H1 (cell line): ENCODE data around the gene UCP2. TPM values are rescaled to one million over a fixed set of nuclear protein-coding genes. Genes with fewer than 3 reads are reported as not detected.

ENCODE experiments used
- SIRT6 ChIP-seq: IDR thresholded peaks from one replicate; pipeline ENCODE4 v1.7.1; 2012; ENCODE audit warnings: low read length, inconsistent platforms
- TCF12 ChIP-seq: IDR thresholded peaks from 2 replicates; pipeline ENCODE4 v1.6.1; 2011; ENCODE audit warnings: low read depth, mild to moderate bottlenecking, low read length
- polyA plus RNA-seq, 7 experiments: library from polyadenylated mRNA; depleted of rRNA in 3 of 7; stranded (reverse) in 5 of 7; unstranded in 2 of 7; fragments of >200 nt in 5 of 7; fragments of 200-250 nt in 2 of 7; gene quantifications; 1 replicate in 5 of 7; 2 replicates in 1 of 7; 4 replicates in 1 of 7; pipeline versions ENCODE4 v1.2.1 to v1.2.3, GENCODE V29; 2011 to 2013; ENCODE audit warnings: missing spikeins in 2 of 7, mixed read lengths in 2 of 7
- total RNA-seq: library from RNA; stranded (reverse); fragmentation: NEBNext Ultra II Directional; extraction: Animal tissue kit (Norgen Biotek cat#: 25700); gene quantifications from 2 replicates; pipeline ENCODE4 v1.2.1, GENCODE V29; 2021

UCP2 gene
- total and polyA plus RNA-seq, 2 of the 8 experiments (the other 6 are each of a cell fraction or from before 2014, with no cell fraction given) = 46.2 to 55.2 TPM

GRCh38 chr11:73965764-73966121, 16.9 kb downstream of the UCP2 start (continued):
- TF ChIP-seq SIRT6 (no peak), TCF12 (no peak)
- TF ChIP-seq, all 59 proteins: peak for 0
